HS-5 (cell line): ENCODE measurements around the gene EFCAB6.

Experiments
- DNase-seq: peaks from one replicate; pipeline ENCODE4 v3.0.0-alpha.2; 2012; ENCODE audit warnings: low read depth

Gene EFCAB6

GRCh38 chr22:43550672-43551071, 261.4 kb downstream of the EFCAB6 start:
- DNase-seq: no peak

- no peak for DNase-seq
Observed at GRCh38 chr22:43550024-43550620, 262.0 kb downstream of the EFCAB6 start.

GRCh38 chr22:43546186-43546585, 265.9 kb downstream of the EFCAB6 start:
- DNase-seq: no peak

GRCh38 chr22:43544289-43544673, 267.8 kb downstream of the EFCAB6 start:
- DNase-seq: no peak

GRCh38 chr22:43543522-43544288, 268.4 kb downstream of the EFCAB6 start:
- no peak for DNase-seq

GRCh38 chr22:43542681-43543521, 269.2 kb downstream of the EFCAB6 start:
- DNase-seq: no peak

- no peak for DNase-seq
Observed at GRCh38 chr22:43541462-43542407, 270.4 kb downstream of the EFCAB6 start.

GRCh38 chr22:43541022-43541421, 271.1 kb downstream of the EFCAB6 start:
- no peak for DNase-seq

- DNase-seq: no peak
Observed at GRCh38 chr22:43540529-43540923, 271.6 kb downstream of the EFCAB6 start.

- no peak for DNase-seq
Observed at GRCh38 chr22:43539572-43540528, 272.3 kb downstream of the EFCAB6 start.

- DNase-seq: no peak
Observed at GRCh38 chr22:43537019-43537585, 275.0 kb downstream of the EFCAB6 start.

GRCh38 chr22:43535741-43536140, 276.4 kb downstream of the EFCAB6 start:
- DNase-seq: no peak

GRCh38 chr22:43535336-43535735, 276.8 kb downstream of the EFCAB6 start:
- DNase-seq: no peak

- DNase-seq: no peak
Observed at GRCh38 chr22:43534916-43535315, 277.2 kb downstream of the EFCAB6 start.

- no peak for DNase-seq
Observed at GRCh38 chr22:43533656-43534428, 278.3 kb downstream of the EFCAB6 start.

GRCh38 chr22:43533156-43533530, 279.0 kb downstream of the EFCAB6 start:
- DNase-seq: no peak

GRCh38 chr22:43532301-43533155, 279.6 kb downstream of the EFCAB6 start:
- no peak for DNase-seq

- DNase-seq: no peak
Observed at GRCh38 chr22:43531651-43532050, 280.5 kb downstream of the EFCAB6 start.
